Measurements from ENCODE around the gene TMED4.

TMED4 gene

DNA sequence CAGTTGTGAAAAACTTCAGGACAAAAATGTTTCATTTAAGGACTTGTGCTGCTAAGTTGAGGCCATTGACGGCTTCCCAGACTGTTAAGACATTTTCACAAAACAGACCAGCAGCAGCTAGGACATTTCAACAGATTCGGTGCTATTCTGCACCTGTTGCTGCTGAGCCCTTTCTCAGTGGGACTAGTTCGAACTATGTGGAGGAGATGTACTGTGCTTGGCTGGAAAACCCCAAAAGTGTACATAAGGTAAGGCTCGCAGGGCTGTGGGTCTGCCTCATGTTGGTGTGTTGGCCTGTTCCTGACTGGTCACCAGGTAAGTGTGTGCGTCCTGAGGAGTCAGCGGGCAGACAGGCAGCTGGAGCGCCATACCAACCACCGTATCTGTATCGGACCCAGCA, 42.3 kb upstream of the TMED4 start:
- H3K79me2 ChIP-seq (ENCODE audit: insufficient read depth, low read length) = peaks cover 68% of the 10 kb centered on the region
- no peak overlapping the region for H3K4me2 ChIP-seq (ENCODE audit: low read depth, low read length, poor library complexity, severe bottlenecking)
- H3K9me2 ChIP-seq (replicated peaks; ENCODE audit: insufficient read depth, low read length) = no peaks in the 10 kb centered on the region
- H3F3A ChIP-seq (ENCODE audit: insufficient read depth) = no peaks in the 10 kb centered on the region
- no peak overlapping the region for H3K9ac ChIP-seq (ENCODE audit: low read length)
- H4K20me1 ChIP-seq (ENCODE audit: low read depth, low read length) = peaks cover 12% of the 10 kb centered on the region; the same call in 1 of the 2 replicates
- H3K36me3 ChIP-seq (ENCODE audit: low read length) = peaks cover 10% of the 10 kb centered on the region; the same call in 1 of the 2 replicates
- H2AFZ ChIP-seq (ENCODE audit: low read depth, low read length, severe bottlenecking) = no peak overlapping the region
- TF ChIP-seq, protein P1, sequence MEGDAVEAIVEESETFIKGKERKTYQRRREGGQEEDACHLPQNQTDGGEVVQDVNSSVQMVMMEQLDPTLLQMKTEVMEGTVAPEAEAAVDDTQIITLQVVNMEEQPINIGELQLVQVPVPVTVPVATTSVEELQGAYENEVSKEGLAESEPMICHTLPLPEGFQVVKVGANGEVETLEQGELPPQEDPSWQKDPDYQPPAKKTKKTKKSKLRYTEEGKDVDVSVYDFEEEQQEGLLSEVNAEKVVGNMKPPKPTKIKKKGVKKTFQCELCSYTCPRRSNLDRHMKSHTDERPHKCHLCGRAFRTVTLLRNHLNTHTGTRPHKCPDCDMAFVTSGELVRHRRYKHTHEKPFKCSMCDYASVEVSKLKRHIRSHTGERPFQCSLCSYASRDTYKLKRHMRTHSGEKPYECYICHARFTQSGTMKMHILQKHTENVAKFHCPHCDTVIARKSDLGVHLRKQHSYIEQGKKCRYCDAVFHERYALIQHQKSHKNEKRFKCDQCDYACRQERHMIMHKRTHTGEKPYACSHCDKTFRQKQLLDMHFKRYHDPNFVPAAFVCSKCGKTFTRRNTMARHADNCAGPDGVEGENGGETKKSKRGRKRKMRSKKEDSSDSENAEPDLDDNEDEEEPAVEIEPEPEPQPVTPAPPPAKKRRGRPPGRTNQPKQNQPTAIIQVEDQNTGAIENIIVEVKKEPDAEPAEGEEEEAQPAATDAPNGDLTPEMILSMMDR (IDR thresholded peaks at IDR 0.05; ENCODE audit: insufficient read depth, low read length, poor library complexity, severe bottlenecking) = no peak
- TF ChIP-seq EZH2phosphoT487 (conservative IDR thresholded peaks at IDR 0.05; ENCODE audit: low read length) = no peak
- no peak overlapping the region for H3K27ac ChIP-seq (ENCODE audit: low read depth, low read length)
- H3K9me3 ChIP-seq (ENCODE audit: insufficient read depth, low read length) = no peaks in the 10 kb centered on the region
- no peaks in the 10 kb centered on the region for H3K27me3 ChIP-seq (ENCODE audit: low read length)
- no peak overlapping the region for H3K4me3 ChIP-seq (ENCODE audit: insufficient read depth, low read length, poor library complexity, severe bottlenecking)

DNA sequence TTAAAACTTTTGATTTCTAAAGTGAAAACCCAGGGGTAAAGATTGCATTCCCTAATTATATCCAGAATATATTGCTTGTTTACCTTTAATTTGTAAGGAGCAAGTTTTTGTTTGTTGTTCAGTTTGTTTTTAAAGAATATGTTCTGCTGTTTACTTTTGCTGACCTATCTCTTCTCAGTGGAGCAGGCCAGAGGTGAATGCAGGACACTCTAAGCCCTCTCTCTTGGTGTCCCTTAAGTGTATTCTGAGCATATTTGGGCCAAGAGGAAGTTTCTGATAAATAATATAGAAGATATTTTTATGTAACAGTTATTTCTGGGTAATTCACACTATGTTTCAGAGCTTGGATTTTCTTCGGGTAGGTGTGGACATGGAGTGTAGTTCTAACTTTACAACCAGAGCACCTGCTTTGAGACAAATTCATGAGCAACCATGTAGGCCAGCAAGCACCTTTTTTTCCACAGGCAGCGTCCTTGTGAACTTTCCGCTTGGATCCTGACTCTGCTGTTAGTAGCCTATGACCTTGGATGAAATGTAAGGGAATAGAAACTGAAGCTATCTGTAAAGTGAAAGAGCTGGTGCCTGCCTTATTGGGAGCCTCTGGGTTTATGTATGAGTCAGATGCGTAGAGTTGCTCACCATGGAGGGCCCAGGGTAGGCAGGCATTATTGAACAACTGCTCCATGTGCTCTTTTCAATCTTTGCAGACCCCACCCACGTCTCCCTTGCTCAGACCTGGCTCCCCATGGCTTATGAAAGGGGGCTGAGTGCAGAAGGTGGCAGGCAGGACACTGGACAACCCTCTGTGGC, 40.5 kb upstream of the TMED4 start:
- TF ChIP-seq, protein P1 (IDR thresholded peaks at IDR 0.05; ENCODE audit: insufficient read depth, low read length, poor library complexity, severe bottlenecking) = no peak
- TF ChIP-seq EZH2phosphoT487 (conservative IDR thresholded peaks at IDR 0.05; ENCODE audit: low read length) = no peak
- H3K27me3 ChIP-seq (ENCODE audit: low read length) = no peaks in the 10 kb centered on the region
- H3K9me3 ChIP-seq (ENCODE audit: insufficient read depth, low read length) = no peaks in the 10 kb centered on the region
- H3K79me2 ChIP-seq (ENCODE audit: insufficient read depth, low read length) = peaks cover 86% of the 10 kb centered on the region
- H3K9me2 ChIP-seq (replicated peaks; ENCODE audit: insufficient read depth, low read length) = no peaks in the 10 kb centered on the region
- no peaks in the 10 kb centered on the region for H3F3A ChIP-seq (ENCODE audit: insufficient read depth)
- no peak overlapping the region for H3K4me3 ChIP-seq (ENCODE audit: insufficient read depth, low read length, poor library complexity, severe bottlenecking)
- H2AFZ ChIP-seq (ENCODE audit: low read depth, low read length, severe bottlenecking) = no peak overlapping the region
- no peak overlapping the region for H3K4me2 ChIP-seq (ENCODE audit: low read depth, low read length, poor library complexity, severe bottlenecking)
- H3K9ac ChIP-seq (ENCODE audit: low read length) = no peak overlapping the region
- peaks cover 12% of the 10 kb centered on the region; the same call in 1 of the 2 replicates for H4K20me1 ChIP-seq (ENCODE audit: low read depth, low read length)
- peaks cover 10% of the 10 kb centered on the region; the same call in 1 of the 2 replicates for H3K36me3 ChIP-seq (ENCODE audit: low read length)
- H3K27ac ChIP-seq (ENCODE audit: low read depth, low read length) = no peak overlapping the region

DNA sequence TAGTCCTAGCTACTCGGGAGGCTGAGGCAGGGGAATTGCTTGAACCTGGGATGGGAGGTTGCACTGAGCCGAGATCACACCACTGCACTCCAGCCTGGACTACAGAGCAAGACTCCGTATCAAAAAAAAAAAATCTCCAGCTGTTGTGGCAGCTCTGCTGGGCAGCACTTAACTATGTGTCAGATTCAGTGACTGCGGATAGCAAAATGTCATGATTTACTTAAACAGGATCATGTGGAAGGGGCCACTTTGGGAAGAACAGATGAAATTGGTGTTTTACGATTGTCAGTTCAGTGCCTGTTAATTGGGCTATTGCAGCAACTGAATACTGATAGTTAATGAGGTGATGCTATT, 39.7 kb upstream of the TMED4 start:
- Histone ChIP-seq H3K79me2 (ENCODE audit: insufficient read depth, low read length) (peaks cover 93% of the 10 kb centered on the region), H3K36me3 (ENCODE audit: low read length) (peaks cover 10% of the 10 kb centered on the region; the same call in 1 of the 2 replicates), H3K9ac (ENCODE audit: low read length) (no peak overlapping the region), H3K4me2 (ENCODE audit: low read depth, low read length, poor library complexity, severe bottlenecking) (no peak overlapping the region), H2AFZ (ENCODE audit: low read depth, low read length, severe bottlenecking) (no peak overlapping the region), H3K9me2 (replicated peaks; ENCODE audit: insufficient read depth, low read length) (no peaks in the 10 kb centered on the region), H3K27ac (ENCODE audit: low read depth, low read length) (no peak overlapping the region), H4K20me1 (ENCODE audit: low read depth, low read length) (peaks cover 12% of the 10 kb centered on the region), H3F3A (ENCODE audit: insufficient read depth) (no peaks in the 10 kb centered on the region), H3K4me3 (ENCODE audit: insufficient read depth, low read length, poor library complexity, severe bottlenecking) (no peak overlapping the region), H3K27me3 (ENCODE audit: low read length) (no peaks in the 10 kb centered on the region), H3K9me3 (ENCODE audit: insufficient read depth, low read length) (no peaks in the 10 kb centered on the region)
- no peak for TF ChIP-seq EZH2phosphoT487 (conservative IDR thresholded peaks at IDR 0.05; ENCODE audit: low read length)
- TF ChIP-seq, protein P1 (IDR thresholded peaks at IDR 0.05; ENCODE audit: insufficient read depth, low read length, poor library complexity, severe bottlenecking) = no peak
